ENCODE results near the gene TSPAN7. TPM values are rescaled to one million over a fixed set of nuclear protein-coding genes. Genes with fewer than 3 reads are reported as not detected.

TSPAN7 gene
- total and polyA plus RNA-seq, 2 donors (not counting 3 experiments of a cell fraction or from before 2014, with no cell fraction given): 3.2 to 5.2 TPM

DNA sequence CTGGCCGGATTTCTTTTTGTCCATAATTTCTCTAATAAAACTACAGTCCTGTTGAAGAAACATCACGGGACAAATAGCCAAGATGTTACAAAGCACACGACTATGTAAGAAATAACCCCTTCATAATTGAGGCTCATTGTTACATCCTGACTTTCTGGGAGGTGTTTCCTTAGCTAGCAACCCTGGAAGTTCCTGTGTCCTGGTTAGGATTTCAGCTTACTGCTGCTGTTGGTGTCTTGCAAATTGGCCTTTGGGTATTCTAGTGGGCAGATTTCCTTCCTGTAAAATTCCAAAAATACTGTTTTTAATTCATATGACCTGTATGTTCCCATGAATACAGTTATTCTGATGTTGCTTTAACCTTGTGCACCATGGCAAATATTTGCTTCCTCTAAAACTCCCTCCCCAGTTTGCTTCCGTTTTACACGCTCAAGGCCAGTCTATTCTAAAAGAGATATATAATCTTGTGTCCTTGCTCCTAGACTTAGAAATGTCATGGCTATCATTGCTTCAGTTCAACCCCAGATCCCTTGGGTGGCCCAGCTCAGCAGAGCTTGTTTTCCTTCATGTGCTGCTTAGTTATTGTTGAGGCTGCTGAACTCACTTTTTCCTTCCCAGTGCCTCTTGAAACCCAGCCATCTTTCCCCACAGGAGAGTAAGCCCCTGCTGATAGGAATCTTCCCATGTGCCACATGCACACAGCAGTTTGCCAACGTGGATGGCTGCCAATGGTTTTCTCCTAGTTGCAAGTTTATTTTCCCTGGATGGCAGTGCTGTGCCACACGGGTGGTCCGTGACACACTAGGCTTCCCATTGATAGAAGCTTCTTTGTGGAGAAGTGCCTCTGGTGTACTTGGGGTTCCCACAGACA, 75.8 kb downstream of the TSPAN7 start:
- DNase-seq (ENCODE audit: low read depth, low spot score) (peak; percentile 80), FAIRE-seq (peak; percentile 79)
- Histone ChIP-seq H3K9ac (replicated peaks; ENCODE audit: extremely low read depth, insufficient read depth, low read length) (no peak overlapping the region), H4K20me1 (replicated peaks; ENCODE audit: control insufficient read depth, extremely low read depth, insufficient read depth, low read length) (no peaks in the 10 kb centered on the region), H2AFZ (ENCODE audit: low read depth, low read length) (peak overlapping the region; percentile 31), H3K9me1 (replicated peaks; ENCODE audit: control insufficient read depth, extremely low read depth, insufficient read depth, low read length) (no peaks in the 10 kb centered on the region), H3K4me3 (replicated peaks in 1 of 3; ENCODE audit: insufficient read depth in 1 of 3, low read depth in 1 of 3, low read length in 3 of 3) (no peak overlapping the region), H3K9me3 (replicated peaks; ENCODE audit: control insufficient read depth, insufficient read depth, low read length) (no peaks in the 10 kb centered on the region), H3K79me2 (ENCODE audit: control insufficient read depth, insufficient read depth, low read length) (no peaks in the 10 kb centered on the region), H3K27ac (ENCODE audit: insufficient read depth, low read depth, low read length) (peak overlapping the region; percentile 11), H3K36me3 (ENCODE audit: control insufficient read depth in 2 of 2, extremely low read depth in 1 of 2, insufficient read depth in 2 of 2, low read length in 2 of 2) (no peaks in the 10 kb centered on the region), H3K4me1 (ENCODE audit: control insufficient read depth, extremely low read depth, insufficient read depth, low read length) (peaks cover 11% of the 10 kb centered on the region), H3K27me3 (ENCODE audit: control insufficient read depth in 2 of 2, insufficient read depth in 2 of 2, low read length in 2 of 2) (no peaks in the 10 kb centered on the region), H3K4me2 (ENCODE audit: insufficient read depth, low read length) (peak overlapping the region; percentile 36)
- intact Hi-C loops (cut with micrococcal nuclease): no loop called here
- TF ChIP-seq JUN (IDR thresholded peaks at IDR 0.05; ENCODE audit: borderline replicate concordance, insufficient read depth, insufficient read length, low read depth): no peak
- no peak for TF ChIP-seq POLR2AphosphoS5 (IDR thresholded peaks at IDR 0.05; ENCODE audit: insufficient read depth, low read depth, low read length)
- TF ChIP-seq EZH2 (IDR thresholded peaks at IDR 0.05; ENCODE audit: borderline replicate concordance, low read depth, low read length, severe bottlenecking): no peak
- no peak for TF ChIP-seq FOS (IDR thresholded peaks at IDR 0.05; ENCODE audit: borderline replicate concordance, insufficient read depth, low read length)
- no peak for TF ChIP-seq GATA2 (IDR thresholded peaks at IDR 0.05; ENCODE audit: insufficient read depth, insufficient read length, low read depth, low read length)
- TF ChIP-seq, protein P1, sequence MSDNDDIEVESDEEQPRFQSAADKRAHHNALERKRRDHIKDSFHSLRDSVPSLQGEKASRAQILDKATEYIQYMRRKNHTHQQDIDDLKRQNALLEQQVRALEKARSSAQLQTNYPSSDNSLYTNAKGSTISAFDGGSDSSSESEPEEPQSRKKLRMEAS (IDR thresholded peaks at IDR 0.05; ENCODE audit: insufficient read depth, insufficient read length): no peak
- TF ChIP-seq, protein P2, sequence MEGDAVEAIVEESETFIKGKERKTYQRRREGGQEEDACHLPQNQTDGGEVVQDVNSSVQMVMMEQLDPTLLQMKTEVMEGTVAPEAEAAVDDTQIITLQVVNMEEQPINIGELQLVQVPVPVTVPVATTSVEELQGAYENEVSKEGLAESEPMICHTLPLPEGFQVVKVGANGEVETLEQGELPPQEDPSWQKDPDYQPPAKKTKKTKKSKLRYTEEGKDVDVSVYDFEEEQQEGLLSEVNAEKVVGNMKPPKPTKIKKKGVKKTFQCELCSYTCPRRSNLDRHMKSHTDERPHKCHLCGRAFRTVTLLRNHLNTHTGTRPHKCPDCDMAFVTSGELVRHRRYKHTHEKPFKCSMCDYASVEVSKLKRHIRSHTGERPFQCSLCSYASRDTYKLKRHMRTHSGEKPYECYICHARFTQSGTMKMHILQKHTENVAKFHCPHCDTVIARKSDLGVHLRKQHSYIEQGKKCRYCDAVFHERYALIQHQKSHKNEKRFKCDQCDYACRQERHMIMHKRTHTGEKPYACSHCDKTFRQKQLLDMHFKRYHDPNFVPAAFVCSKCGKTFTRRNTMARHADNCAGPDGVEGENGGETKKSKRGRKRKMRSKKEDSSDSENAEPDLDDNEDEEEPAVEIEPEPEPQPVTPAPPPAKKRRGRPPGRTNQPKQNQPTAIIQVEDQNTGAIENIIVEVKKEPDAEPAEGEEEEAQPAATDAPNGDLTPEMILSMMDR (IDR thresholded peaks at IDR 0.05; ENCODE audit: extremely low read depth in 1 of 2, insufficient read depth in 1 of 2, low read depth in 1 of 2, low read length in 2 of 2): no peak
- TF ChIP-seq MYC (IDR thresholded peaks at IDR 0.05; ENCODE audit: low read depth, low read length): no peak
- no peak for TF ChIP-seq POLR2A (IDR thresholded peaks at IDR 0.05; ENCODE audit: low read depth, low read length)
- dilution Hi-C loops (cut with MboI; ENCODE audit: extremely low pct_ligation_motif_present, low sequenced_read_pairs): no loop called here
- ChIA-PET CTCF (interaction anchor here (0.9 to 2.7 kb wide), 5 partner anchors 9 to 302 kb away, joined by 3 to 14 read pairs (median 4); no protein-coding TSS in a partner anchor), POLR2A (no interaction called here)
- no TSS peak for BruUV-seq (replicated peaks)
